NCI-H2227 (cell line): ENCODE data around the gene RPS6KL1.

ENCODE experiments used
- DNase-seq: peaks from one replicate; lab custom pipeline; 2025; ENCODE audit not compliant: unreplicated experiment; lab: John Stamatoyannopoulos, UW

RPS6KL1 gene

GRCh38 chr14:74858022-74858421 is 65.0 kb downstream of the RPS6KL1 start:
- no peak for DNase-seq

- no peak for DNase-seq
Measured at GRCh38 chr14:74856366-74856765, 66.7 kb downstream of the RPS6KL1 start.

- no peak for DNase-seq
Measured at GRCh38 chr14:74855945-74856344, 67.1 kb downstream of the RPS6KL1 start.

GRCh38 chr14:74855021-74855420 is 68.0 kb downstream of the RPS6KL1 start:
- DNase-seq = no peak
